OCI-LY1 (cell line): ENCODE measurements around the gene CYP26A1.

Source experiments
- H2AFZ ChIP-seq: fragments of 200-600 bp; sonication (generic), shearing (Covaris generic); 2 replicates; pipeline ENCODE4 v1.6.0; 2014; ENCODE audit warnings: antibody characterized with exemption, mild to moderate bottlenecking, low read length
- H3F3A ChIP-seq: fragments of 200-600 bp; sonication (generic), shearing (Covaris generic); 2 replicates; pipeline ENCODE4 v1.6.0; 2014; ENCODE audit warnings: mild to moderate bottlenecking, antibody characterized with exemption, low read length, moderate library complexity; ENCODE audit not compliant: insufficient read depth
- H3K27ac ChIP-seq: fragments of 200-600 bp; sonication (generic); 2 replicates; pipeline ENCODE4 v1.5.1; 2014; ENCODE audit warnings: low read length, mixed run types, mild to moderate bottlenecking, low read depth; ENCODE audit not compliant: poor library complexity, severe bottlenecking
- H3K27me3 ChIP-seq: fragments of 200-600 bp; sonication (generic); 2 replicates; pipeline ENCODE4 v1.6.0; 2014; ENCODE audit warnings: antibody characterized with exemption, mild to moderate bottlenecking, low read length, moderate library complexity; ENCODE audit not compliant: insufficient read depth
- H3K36me3 ChIP-seq: fragments of 200-600 bp; sonication (generic); 2 replicates; pipeline ENCODE4 v1.6.1; 2014; ENCODE audit warnings: mild to moderate bottlenecking, antibody characterized with exemption, low read length, moderate library complexity, mixed read lengths; ENCODE audit not compliant: insufficient read depth
- H3K4me1 ChIP-seq: fragments of 200-600 bp; sonication (generic); 2 replicates; pipeline ENCODE4 v1.5.1; 2014; ENCODE audit warnings: mild to moderate bottlenecking, low read length, moderate library complexity; ENCODE audit not compliant: insufficient read depth, severe bottlenecking
- H3K4me2 ChIP-seq: fragments of 200-600 bp; sonication (generic), shearing (Covaris generic); 2 replicates; pipeline ENCODE4 v1.6.1; 2014; ENCODE audit warnings: low read length
- H3K4me3 ChIP-seq: fragments of 200-600 bp; sonication (generic); 2 replicates; pipeline ENCODE4 v1.5.1; 2014; ENCODE audit warnings: low read length, low read depth, mild to moderate bottlenecking, mixed read lengths; ENCODE audit not compliant: poor library complexity, severe bottlenecking
- H3K79me2 ChIP-seq: fragments of 200-600 bp; shearing (Covaris generic); 2 replicates; pipeline ENCODE4 v1.6.1; 2016; ENCODE audit warnings: mixed run types, low read length, mixed read lengths; ENCODE audit not compliant: insufficient read depth
- H3K9ac ChIP-seq: fragments of 200-600 bp; sonication (generic), shearing (Covaris generic); 2 replicates; pipeline ENCODE4 v1.6.1; 2014; ENCODE audit warnings: mild to moderate bottlenecking, low read length, mixed read lengths
- H3K9me2 ChIP-seq: fragments of 200-600 bp; sonication (generic), shearing (Covaris generic); 2 replicates; pipeline ENCODE4 v1.6.1; 2014; ENCODE audit warnings: low read depth, mild to moderate bottlenecking, low read length, mixed read lengths
- H3K9me3 ChIP-seq: fragments of 200-600 bp; shearing (Covaris generic); 2 replicates; pipeline ENCODE4 v1.6.1; 2014; ENCODE audit warnings: low read length, mixed read lengths
- H4K20me1 ChIP-seq: fragments of 200-600 bp; sonication (generic), shearing (Covaris generic); 2 replicates; pipeline ENCODE4 v1.6.0; 2016; ENCODE audit warnings: mild to moderate bottlenecking, low read length; ENCODE audit not compliant: insufficient read depth
- EZH2 ChIP-seq: fragments of 200-600 bp; sonication (generic), shearing (Covaris generic); IDR thresholded peaks from 2 replicates; pipeline ENCODE4 v1.8.0; 2017; ENCODE audit warnings: borderline replicate concordance, mixed run types, mild to moderate bottlenecking, antibody characterized with exemption, low read length, moderate library complexity, mixed read lengths
- TF ChIP-seq, protein P1 (sequence below): fragments of 200-600 bp; sonication (generic), shearing (Covaris generic); IDR thresholded peaks from 2 replicates; pipeline ENCODE4 v1.5.1; 2017; ENCODE audit warnings: mild to moderate bottlenecking, antibody characterized with exemption, low read length, moderate library complexity, mixed read lengths

CYP26A1 gene

GRCh38 chr10:93065675-93066543, 7.8 kb upstream of the CYP26A1 start:
- Histone ChIP-seq H3K9me2 (no peaks in the 10 kb centered on the region), H3K79me2 (no peaks in the 10 kb centered on the region), H2AFZ (no peak overlapping the region), H3K27ac (no peak overlapping the region), H3K9ac (no peak overlapping the region), H3K4me3 (no peak overlapping the region), H3K9me3 (no peaks in the 10 kb centered on the region), H4K20me1 (no peaks in the 10 kb centered on the region), H3K4me2 (no peak overlapping the region), H3F3A (no peaks in the 10 kb centered on the region), H3K36me3 (no peaks in the 10 kb centered on the region), H3K27me3 (no peaks in the 10 kb centered on the region), H3K4me1 (peaks cover 7% of the 10 kb centered on the region)
- no peak for TF ChIP-seq EZH2
- TF ChIP-seq, protein P1, sequence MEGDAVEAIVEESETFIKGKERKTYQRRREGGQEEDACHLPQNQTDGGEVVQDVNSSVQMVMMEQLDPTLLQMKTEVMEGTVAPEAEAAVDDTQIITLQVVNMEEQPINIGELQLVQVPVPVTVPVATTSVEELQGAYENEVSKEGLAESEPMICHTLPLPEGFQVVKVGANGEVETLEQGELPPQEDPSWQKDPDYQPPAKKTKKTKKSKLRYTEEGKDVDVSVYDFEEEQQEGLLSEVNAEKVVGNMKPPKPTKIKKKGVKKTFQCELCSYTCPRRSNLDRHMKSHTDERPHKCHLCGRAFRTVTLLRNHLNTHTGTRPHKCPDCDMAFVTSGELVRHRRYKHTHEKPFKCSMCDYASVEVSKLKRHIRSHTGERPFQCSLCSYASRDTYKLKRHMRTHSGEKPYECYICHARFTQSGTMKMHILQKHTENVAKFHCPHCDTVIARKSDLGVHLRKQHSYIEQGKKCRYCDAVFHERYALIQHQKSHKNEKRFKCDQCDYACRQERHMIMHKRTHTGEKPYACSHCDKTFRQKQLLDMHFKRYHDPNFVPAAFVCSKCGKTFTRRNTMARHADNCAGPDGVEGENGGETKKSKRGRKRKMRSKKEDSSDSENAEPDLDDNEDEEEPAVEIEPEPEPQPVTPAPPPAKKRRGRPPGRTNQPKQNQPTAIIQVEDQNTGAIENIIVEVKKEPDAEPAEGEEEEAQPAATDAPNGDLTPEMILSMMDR: no peak

- Histone ChIP-seq H3K4me3 (no peak overlapping the region), H3K9me3 (no peaks in the 10 kb centered on the region), H3K36me3 (no peaks in the 10 kb centered on the region), H3K9me2 (no peaks in the 10 kb centered on the region), H3K9ac (no peak overlapping the region), H2AFZ (no peak overlapping the region), H4K20me1 (no peaks in the 10 kb centered on the region), H3K79me2 (no peaks in the 10 kb centered on the region), H3K27me3 (no peaks in the 10 kb centered on the region), H3F3A (no peaks in the 10 kb centered on the region), H3K4me2 (no peak overlapping the region), H3K27ac (no peak overlapping the region), H3K4me1 (peaks cover 7% of the 10 kb centered on the region)
- TF ChIP-seq, protein P1: no peak
Observed at GRCh38 chr10:93066544-93066913, 7.2 kb upstream of the CYP26A1 start.

- no peaks in the 10 kb centered on the region for H4K20me1 ChIP-seq
- no peak overlapping the region for H3K27ac ChIP-seq
- TF ChIP-seq EZH2: no peak
- TF ChIP-seq, protein P1: no peak
- H3K9me3 ChIP-seq: no peaks in the 10 kb centered on the region
- no peaks in the 10 kb centered on the region for H3F3A ChIP-seq
- H3K9me2 ChIP-seq: no peaks in the 10 kb centered on the region
- H3K36me3 ChIP-seq: no peaks in the 10 kb centered on the region
- H3K27me3 ChIP-seq: no peaks in the 10 kb centered on the region
- H3K4me2 ChIP-seq: no peak overlapping the region
- H3K79me2 ChIP-seq: no peaks in the 10 kb centered on the region
- no peak overlapping the region for H3K9ac ChIP-seq
- no peak overlapping the region for H3K4me3 ChIP-seq
- no peaks in the 10 kb centered on the region for H3K4me1 ChIP-seq
- no peak overlapping the region for H2AFZ ChIP-seq
Observed at GRCh38 chr10:93067443-93068365, 6.0 kb upstream of the CYP26A1 start.
